ENCODE data around the gene VASN.
A peak's percentile ranks its signal among the peaks of the same experiment; 100 is the strongest.

Gene VASN

GRCh38 chr16:4350787-4351659 is 20.6 kb upstream of the VASN start, which contains the start of gene PAM16:
TSS of gene PAM16 (minus strand) at chr16:4351321. CDS start at chr16:4351234, 87 bp downstream.
- H3K4me3 ChIP-seq (ENCODE audit: low read depth, low read length), result peak within 1 kb of the TSS; percentile 95
- peaks cover 3% of the 10 kb centered on the region; the same call in 1 of the 2 replicates for H3K4me1 ChIP-seq
- TF ChIP-seq, protein P1, sequence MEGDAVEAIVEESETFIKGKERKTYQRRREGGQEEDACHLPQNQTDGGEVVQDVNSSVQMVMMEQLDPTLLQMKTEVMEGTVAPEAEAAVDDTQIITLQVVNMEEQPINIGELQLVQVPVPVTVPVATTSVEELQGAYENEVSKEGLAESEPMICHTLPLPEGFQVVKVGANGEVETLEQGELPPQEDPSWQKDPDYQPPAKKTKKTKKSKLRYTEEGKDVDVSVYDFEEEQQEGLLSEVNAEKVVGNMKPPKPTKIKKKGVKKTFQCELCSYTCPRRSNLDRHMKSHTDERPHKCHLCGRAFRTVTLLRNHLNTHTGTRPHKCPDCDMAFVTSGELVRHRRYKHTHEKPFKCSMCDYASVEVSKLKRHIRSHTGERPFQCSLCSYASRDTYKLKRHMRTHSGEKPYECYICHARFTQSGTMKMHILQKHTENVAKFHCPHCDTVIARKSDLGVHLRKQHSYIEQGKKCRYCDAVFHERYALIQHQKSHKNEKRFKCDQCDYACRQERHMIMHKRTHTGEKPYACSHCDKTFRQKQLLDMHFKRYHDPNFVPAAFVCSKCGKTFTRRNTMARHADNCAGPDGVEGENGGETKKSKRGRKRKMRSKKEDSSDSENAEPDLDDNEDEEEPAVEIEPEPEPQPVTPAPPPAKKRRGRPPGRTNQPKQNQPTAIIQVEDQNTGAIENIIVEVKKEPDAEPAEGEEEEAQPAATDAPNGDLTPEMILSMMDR (IDR thresholded peaks at IDR 0.05; ENCODE audit: low read depth, low read length), result no peak
- no peaks in the 10 kb centered on the region; the same call in 1 of the 2 replicates for H3K9me3 ChIP-seq
- no peaks in the 10 kb centered on the region for H3K27me3 ChIP-seq
- peaks cover 22% of the 10 kb centered on the region for H3K36me3 ChIP-seq
- peak; percentile 99 for DNase-seq

GRCh38 chr16:4351880-4352279 is 19.8 kb upstream of the VASN start:
- peaks cover 3% of the 10 kb centered on the region; the same call in 1 of the 2 replicates for H3K4me1 ChIP-seq
- DNase-seq, result no peak
- peaks cover 22% of the 10 kb centered on the region for H3K36me3 ChIP-seq
- no peak overlapping the region for H3K4me3 ChIP-seq (ENCODE audit: low read depth, low read length)
- no peaks in the 10 kb centered on the region for H3K27me3 ChIP-seq
- TF ChIP-seq, protein P1 (IDR thresholded peaks at IDR 0.05; ENCODE audit: low read depth, low read length), result no peak
- H3K9me3 ChIP-seq, result no peaks in the 10 kb centered on the region; the same call in 1 of the 2 replicates

DNA sequence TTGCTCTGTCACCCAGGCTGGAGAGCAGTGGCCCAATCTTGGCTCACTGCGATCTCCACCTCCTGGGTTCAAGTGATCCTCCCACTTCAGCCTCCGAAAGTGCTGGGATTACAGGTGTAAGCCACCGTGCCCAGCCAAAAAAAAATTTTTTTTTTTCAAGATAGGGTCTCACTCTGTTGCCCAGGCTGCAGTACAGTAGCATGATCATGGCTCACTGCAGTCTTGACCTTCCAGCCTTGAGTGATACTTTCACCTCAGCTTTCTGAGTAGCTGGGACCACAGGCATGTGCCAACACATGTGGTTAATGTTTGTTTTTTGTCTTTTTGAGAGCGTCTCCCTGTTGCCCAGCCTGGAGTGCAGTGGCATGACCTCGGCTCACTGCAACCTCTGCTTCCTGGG is 18.8 kb upstream of the VASN start:
- no peaks in the 10 kb centered on the region for H3K27me3 ChIP-seq
- DNase-seq, result no peak
- TF ChIP-seq, protein P1 (IDR thresholded peaks at IDR 0.05; ENCODE audit: low read depth, low read length), result no peak
- H3K4me1 ChIP-seq, result peaks cover 3% of the 10 kb centered on the region; the same call in 1 of the 2 replicates
- peaks cover 18% of the 10 kb centered on the region for H3K36me3 ChIP-seq
- no peaks in the 10 kb centered on the region; the same call in 1 of the 2 replicates for H3K9me3 ChIP-seq
- no peak overlapping the region for H3K4me3 ChIP-seq (ENCODE audit: low read depth, low read length)

DNA sequence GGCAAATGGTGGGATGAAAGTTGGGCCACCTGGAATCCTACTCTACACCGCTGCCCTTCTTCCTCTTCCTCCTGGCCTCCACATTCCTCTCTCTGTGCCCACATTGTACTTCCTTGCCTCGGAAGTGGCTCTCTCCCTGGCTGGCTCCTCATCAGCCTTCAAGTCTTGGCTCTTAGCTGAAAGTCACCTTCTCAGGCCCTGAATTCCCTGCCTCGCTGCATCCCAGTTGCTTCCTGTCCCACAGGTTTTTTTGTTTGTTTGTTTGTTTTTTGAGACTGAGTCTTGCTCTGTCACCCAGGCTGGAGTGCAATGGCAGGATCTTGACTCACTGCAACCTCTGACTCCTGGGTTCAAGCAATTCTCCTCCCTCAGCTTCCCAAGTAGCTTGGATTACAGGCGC is 18.0 kb upstream of the VASN start:
- Histone ChIP-seq H3K9me3 (no peaks in the 10 kb centered on the region; the same call in 1 of the 2 replicates), H3K27me3 (no peaks in the 10 kb centered on the region), H3K4me3 (ENCODE audit: low read depth, low read length) (no peak overlapping the region), H3K36me3 (peaks cover 13% of the 10 kb centered on the region), H3K4me1 (peaks cover 3% of the 10 kb centered on the region; the same call in 1 of the 2 replicates)
- DNase-seq, result no peak
- TF ChIP-seq, protein P1 (IDR thresholded peaks at IDR 0.05; ENCODE audit: low read depth, low read length), result no peak

DNA sequence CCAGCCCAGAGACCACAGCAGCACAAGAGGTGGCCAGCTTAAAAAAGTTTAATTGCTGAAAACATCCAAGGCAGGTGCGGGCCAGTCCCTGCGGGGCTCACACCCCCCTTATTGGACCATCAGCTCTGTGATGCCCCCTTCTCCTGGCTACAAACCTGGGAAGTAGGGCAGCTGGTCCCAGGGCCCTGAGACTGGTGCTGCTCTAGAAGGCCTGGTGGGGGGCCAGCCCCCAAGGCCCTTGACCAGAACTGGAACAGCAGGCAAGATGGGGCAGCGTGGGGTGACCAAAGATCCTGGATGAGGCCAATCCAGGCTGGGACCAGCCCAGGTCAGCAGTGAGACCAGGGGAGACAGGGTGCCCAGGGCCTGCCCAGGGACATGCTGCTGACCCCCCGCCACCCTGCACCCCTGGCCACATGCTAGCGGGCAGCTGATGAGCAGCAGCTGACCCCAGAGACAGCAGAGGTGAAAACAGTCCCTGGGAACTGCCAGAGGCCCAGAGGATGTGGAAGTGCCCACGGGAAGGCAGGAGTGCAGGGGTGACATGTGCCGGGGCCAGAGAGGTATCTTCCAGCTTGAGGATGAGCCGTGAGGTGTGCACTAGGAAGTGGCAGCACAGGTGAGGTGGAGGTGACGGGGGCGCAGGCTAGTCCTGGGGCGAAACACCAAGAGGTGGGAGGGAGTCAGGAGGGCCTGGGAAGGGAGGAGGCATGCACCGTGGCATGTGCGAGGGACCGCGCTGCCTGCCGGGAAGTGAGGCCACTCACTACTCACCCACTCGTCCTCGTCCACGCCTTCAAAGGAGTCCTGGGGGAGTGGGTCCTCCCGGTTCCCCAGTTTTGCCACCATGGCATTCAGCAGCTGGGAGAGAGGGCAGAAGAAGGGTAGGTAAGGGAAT is 16.9 kb upstream of the VASN start:
- H3K36me3 ChIP-seq, result peaks cover 5% of the 10 kb centered on the region; the same call in 1 of the 2 replicates
- peaks cover 6% of the 10 kb centered on the region; the same call in 1 of the 2 replicates for H3K4me1 ChIP-seq
- no peak overlapping the region for H3K4me3 ChIP-seq (ENCODE audit: low read depth, low read length)
- H3K9me3 ChIP-seq, result no peaks in the 10 kb centered on the region; the same call in 1 of the 2 replicates
- TF ChIP-seq, protein P1 (IDR thresholded peaks at IDR 0.05; ENCODE audit: low read depth, low read length), result no peak
- H3K27me3 ChIP-seq, result no peaks in the 10 kb centered on the region
- no peak for DNase-seq

Measured in BE2C (cell line).